Esophagus muscularis mucosa (tissue), 4 donors: ENCODE data around the gene TUBGCP2. TPM values are rescaled to one million over a fixed set of nuclear protein-coding genes. Genes with fewer than 3 reads are reported as not detected.

Experiments
- DNase-seq: peaks from one replicate; pipeline ENCODE4 v3.0.0-alpha.2; 2017; ENCODE audit errors: extremely low spot score
- H3K27ac ChIP-seq, 4 donors: fragments of 200-600 bp; sonication (generic); replicated peaks in 1 of 4; 1 replicate in 3 of 4; 2 replicates in 1 of 4; pipeline ENCODE4 v1.5.1; 2016 to 2019; ENCODE audit warnings: mild to moderate bottlenecking in 1 of 4
- H3K27me3 ChIP-seq, 4 donors: fragments of 200-600 bp; sonication (generic); one replicate each; pipeline versions ENCODE4 v1.5.1 to v1.6.0; 2016 to 2019
- H3K36me3 ChIP-seq, 4 donors: fragments of 200-600 bp; sonication (generic); one replicate each; pipeline ENCODE4 v1.5.1; 2016 to 2019
- H3K4me1 ChIP-seq, 4 donors: fragments of 200-600 bp; sonication (generic); one replicate each; pipeline ENCODE4 v1.5.1; 2016 to 2019
- H3K4me3 ChIP-seq, 4 donors: fragments of 200-600 bp; sonication (generic); 1 replicate in 2 of 4; 2 replicates in 2 of 4; pipeline ENCODE4 v1.5.1; 2016 to 2019; ENCODE audit warnings: mild to moderate bottlenecking in 4 of 4, moderate library complexity in 1 of 4
- H3K9me3 ChIP-seq, 4 donors: fragments of 200-600 bp; sonication (generic); 1 replicate in 3 of 4; 2 replicates in 1 of 4; pipeline ENCODE4 v1.5.1; 2016 to 2019
- CTCF ChIP-seq, 3 experiments: fragments of 200-600 bp in 2 of 3; fragments of 450-650 bp in 1 of 3; sonication (generic) in 2 of 3; IDR thresholded peaks; one replicate each; pipeline ENCODE4 v1.5.1; 2017 to 2019; ENCODE audit warnings: antibody characterized with exemption in 3 of 3, mild to moderate bottlenecking in 2 of 3, moderate library complexity in 1 of 3
- EP300 ChIP-seq: sonication (generic); formaldehyde crosslinking; IDR thresholded peaks from one replicate; pipeline ENCODE4 v1.6.1; 2017; ENCODE audit warnings: antibody characterized with exemption
- POLR2A ChIP-seq: fragments of 450-650 bp; IDR thresholded peaks from one replicate; pipeline ENCODE4 v1.6.1; 2017; ENCODE audit warnings: antibody characterized with exemption, moderate library complexity, mild to moderate bottlenecking, low read depth
- POLR2AphosphoS5 ChIP-seq, 2 donors: sonication (generic); formaldehyde crosslinking; IDR thresholded peaks; one replicate each; pipeline ENCODE4 v1.6.1; 2017; ENCODE audit warnings: antibody characterized with exemption in 2 of 2
- WGBS: methylation state at CpG from one replicate; pipeline ENCODE4 v1.1.5; 2018; 5-methylcytosine and 5-hydroxymethylcytosine counted together
- intact Hi-C: fragments of 100-400 bp; cut with DNase I; formaldehyde crosslinking; loops from one replicate; pipeline ENCODE4 v1.15.1; 2023
- total RNA-seq, 4 donors: library from RNA; depleted of rRNA; stranded (reverse); fragments of >200 nt; gene quantifications; one replicate each; pipeline versions ENCODE4 v1.1.0 to v1.2.1, GENCODE V29; 2016

TUBGCP2 gene
- total RNA-seq, 4 donors from 2014 or later = 30.2 to 54.4 (median 39.0) TPM

GRCh38 chr10:133355266-133355665 is 46.6 kb upstream of the TUBGCP2 start:
- Histone ChIP-seq H3K9me3 (no peaks in the 10 kb centered on the region), H3K27me3 (peaks cover 0 to 69% (median 10%) of the 10 kb centered on the region in 4 donors), H3K4me3 (no peak overlapping the region), H3K4me1 (peaks cover 16 to 23% (median 17%) of the 10 kb centered on the region in 4 donors), H3K36me3 (peaks cover 0 to 4% (median 0%) of the 10 kb centered on the region in 4 donors), H3K27ac (no peak overlapping the region)
- 100% methylated on average over 3 of the region's 6 CpGs for WGBS
- no peak for DNase-seq
- intact Hi-C loops = no loop called here
- no peak for TF ChIP-seq CTCF (IDR thresholded peaks at IDR 0.05)
- no peak for TF ChIP-seq POLR2AphosphoS5 (IDR thresholded peaks at IDR 0.05)
- TF ChIP-seq EP300 = no peak
- no peak for TF ChIP-seq POLR2A

DNA sequence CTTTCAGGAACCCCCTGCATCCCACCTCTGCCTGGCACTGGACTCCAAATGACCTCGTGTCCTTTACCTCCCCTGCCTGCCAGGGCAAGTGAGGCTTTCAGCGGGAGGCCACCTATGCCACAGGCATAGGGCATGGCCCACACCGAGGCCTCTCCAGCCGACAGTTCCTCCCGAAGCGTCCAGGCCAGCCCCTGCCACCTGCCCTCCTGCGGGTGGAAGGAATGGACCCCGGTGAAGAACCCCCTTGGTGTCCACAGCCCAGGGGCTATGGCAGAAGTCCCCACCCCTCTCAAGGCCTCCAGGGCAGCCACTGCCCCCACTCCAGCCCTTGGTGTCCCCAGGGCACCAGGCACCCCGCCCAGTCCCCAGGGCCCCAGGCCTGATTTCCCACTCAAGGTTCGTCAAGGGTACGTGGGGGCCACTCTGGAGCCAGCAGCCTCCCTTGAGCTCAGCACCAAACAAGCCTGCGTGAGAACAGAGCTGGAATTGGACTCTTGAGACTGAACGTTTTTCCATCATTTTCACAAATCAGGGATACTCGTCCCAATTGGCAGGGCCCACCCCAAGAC is 46.1 kb upstream of the TUBGCP2 start:
- TF ChIP-seq POLR2AphosphoS5 (IDR thresholded peaks at IDR 0.05) (no peak), POLR2A (no peak), EP300 (no peak), CTCF (IDR thresholded peaks at IDR 0.05) (no peak)
- Histone ChIP-seq H3K27me3 (peaks cover 0 to 74% (median 10%) of the 10 kb centered on the region in 4 donors), H3K9me3 (no peaks in the 10 kb centered on the region), H3K4me1 (peaks cover 16 to 23% (median 17%) of the 10 kb centered on the region in 4 donors), H3K27ac (no peak overlapping the region), H3K4me3 (no peak overlapping the region), H3K36me3 (peaks cover 0 to 4% (median 0%) of the 10 kb centered on the region in 4 donors)
- intact Hi-C loops = no loop called here
- WGBS = 75% methylated on average over 2 of the region's 14 CpGs
- DNase-seq = no peak

DNA sequence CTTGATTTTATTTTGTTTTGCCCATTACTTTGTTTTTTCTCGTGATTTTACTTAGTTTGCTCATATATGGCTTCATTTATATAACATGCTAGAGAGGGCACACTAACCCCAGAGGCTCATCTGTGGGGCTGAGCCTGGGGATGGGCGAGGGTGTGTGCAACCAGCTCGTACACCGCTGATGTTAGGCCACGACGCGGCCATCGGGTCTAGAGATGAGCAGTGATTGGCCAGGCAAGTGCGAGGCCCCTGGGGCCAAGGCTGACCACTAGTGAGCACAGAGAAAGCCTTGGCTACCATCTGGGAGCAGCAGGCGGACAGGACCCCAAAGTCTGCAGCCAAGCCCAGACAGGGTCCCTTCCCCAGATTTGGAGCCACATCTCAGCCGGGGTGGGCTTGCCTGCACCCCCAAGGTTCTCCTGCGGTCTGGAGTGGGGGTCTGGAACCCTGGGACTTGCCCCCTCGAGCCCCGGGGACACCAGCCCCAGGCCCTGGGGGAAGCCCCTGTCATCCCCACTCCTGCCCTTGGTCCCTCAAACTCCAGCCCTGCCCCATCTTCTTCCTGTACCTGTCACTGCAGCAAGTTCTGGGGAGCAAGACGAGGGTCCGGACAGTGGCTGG is 45.4 kb upstream of the TUBGCP2 start:
- no peak for DNase-seq
- Histone ChIP-seq H3K4me1 (peaks cover 16 to 23% (median 17%) of the 10 kb centered on the region in 4 donors), H3K27ac (no peak overlapping the region), H3K36me3 (peaks cover 0 to 4% (median 0%) of the 10 kb centered on the region in 4 donors), H3K9me3 (no peaks in the 10 kb centered on the region), H3K27me3 (peaks cover 0 to 81% (median 10%) of the 10 kb centered on the region in 4 donors), H3K4me3 (no peak overlapping the region)
- WGBS = 95% methylated on average over 10 of the region's 16 CpGs
- intact Hi-C loops = no loop called here
- TF ChIP-seq CTCF (IDR thresholded peaks at IDR 0.05) (no peak), POLR2AphosphoS5 (IDR thresholded peaks at IDR 0.05) (no peak), EP300 (no peak), POLR2A (no peak)

DNA sequence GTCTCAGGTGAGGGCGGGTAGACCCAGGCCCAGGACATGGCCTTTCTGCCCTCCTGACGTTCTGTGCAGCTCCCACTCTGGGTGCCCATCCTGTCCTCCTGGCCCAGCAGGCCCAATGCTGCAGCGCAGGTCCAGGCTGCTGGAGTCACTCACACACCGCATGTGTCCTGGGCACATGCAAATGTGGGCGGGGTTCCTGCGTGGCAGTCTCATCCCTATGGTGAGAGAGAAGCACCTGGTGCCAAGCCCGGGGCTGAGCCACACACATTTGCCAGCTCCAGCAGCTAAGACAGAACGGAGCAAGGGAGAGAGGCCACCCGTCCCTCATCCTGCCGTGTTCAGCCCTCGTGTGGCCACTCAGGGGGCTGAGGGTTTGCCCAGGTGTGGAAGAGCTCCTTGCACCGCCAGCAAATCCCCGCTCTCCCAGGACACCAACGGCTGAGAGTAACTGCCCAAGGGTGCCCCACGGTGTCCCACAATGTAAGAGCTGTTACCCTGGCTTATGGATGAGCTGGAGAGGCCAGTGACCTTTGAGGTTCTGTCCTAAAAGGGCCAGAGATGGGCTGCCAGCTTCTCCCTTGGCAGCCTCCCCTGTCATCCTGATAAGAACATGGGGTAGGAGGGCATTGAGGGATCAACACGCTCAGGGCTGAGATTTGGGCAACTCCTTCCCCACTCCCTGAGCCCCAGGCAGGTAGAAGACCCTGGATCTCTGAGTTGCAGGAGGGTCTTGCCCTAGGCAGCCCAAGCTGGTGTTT is 44.7 kb upstream of the TUBGCP2 start:
- Histone ChIP-seq H3K27ac (no peak overlapping the region), H3K27me3 (peaks cover 0 to 86% (median 10%) of the 10 kb centered on the region in 4 donors), H3K4me1 (peaks cover 16 to 22% (median 17%) of the 10 kb centered on the region in 4 donors), H3K36me3 (peaks cover 0 to 4% (median 0%) of the 10 kb centered on the region in 4 donors), H3K9me3 (no peaks in the 10 kb centered on the region), H3K4me3 (no peak overlapping the region)
- WGBS = 76% methylated on average over 4 of the region's 16 CpGs
- TF ChIP-seq POLR2AphosphoS5 (IDR thresholded peaks at IDR 0.05) (no peak), CTCF (IDR thresholded peaks at IDR 0.05) (no peak), POLR2A (no peak), EP300 (no peak)
- intact Hi-C loops = no loop called here
- no peak for DNase-seq
